Measurements from ENCODE around the gene TAF3.

TAF3 gene

DNA sequence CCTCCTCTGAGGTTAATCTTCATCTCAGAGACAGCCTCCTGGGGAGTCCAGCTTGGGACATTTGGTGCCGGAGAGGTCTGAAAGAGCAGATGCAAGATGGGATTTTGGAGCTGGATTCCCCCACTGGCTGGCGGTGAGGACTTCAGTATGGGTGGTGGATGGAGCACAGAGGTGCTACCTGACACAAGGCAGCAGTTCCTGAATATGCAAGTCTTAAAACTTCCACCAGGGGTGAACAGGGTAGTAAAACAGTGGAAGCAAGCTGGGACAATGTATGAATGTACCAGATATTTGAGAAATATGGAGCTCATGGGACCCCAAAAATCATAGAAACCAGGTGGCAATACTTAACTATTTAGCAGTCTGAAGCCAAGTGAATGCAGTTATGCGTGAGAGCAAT, 4.8 kb upstream of the TAF3 start:
- H3K4me1 ChIP-seq (ENCODE audit: insufficient read depth, insufficient read length) = no peaks in the 10 kb centered on the region
- no peak overlapping the region for H3K4me3 ChIP-seq (ENCODE audit: insufficient read length, low read depth)
- no peak overlapping the region for H3K9ac ChIP-seq (ENCODE audit: insufficient read length, low read depth)
- peaks cover 3% of the 10 kb centered on the region for H3K36me3 ChIP-seq (ENCODE audit: insufficient read depth, insufficient read length, low read length)
- DNase-seq (ENCODE audit: low read depth, low spot score) = no peak
- no peaks in the 10 kb centered on the region for H3K9me3 ChIP-seq (ENCODE audit: insufficient read depth, low read length)
- no peaks in the 10 kb centered on the region for H3K27me3 ChIP-seq (ENCODE audit: insufficient read depth, insufficient read length)
- no peak for TF ChIP-seq ZNF274 (IDR thresholded peaks at IDR 0.05; ENCODE audit: low read depth, low read length)
- no peak for TF ChIP-seq YY1 (IDR thresholded peaks at IDR 0.05; ENCODE audit: insufficient read depth, insufficient read length)
- TF ChIP-seq SUZ12 (IDR thresholded peaks at IDR 0.05; ENCODE audit: extremely low read depth, insufficient read depth, insufficient read length) = no peak

DNA sequence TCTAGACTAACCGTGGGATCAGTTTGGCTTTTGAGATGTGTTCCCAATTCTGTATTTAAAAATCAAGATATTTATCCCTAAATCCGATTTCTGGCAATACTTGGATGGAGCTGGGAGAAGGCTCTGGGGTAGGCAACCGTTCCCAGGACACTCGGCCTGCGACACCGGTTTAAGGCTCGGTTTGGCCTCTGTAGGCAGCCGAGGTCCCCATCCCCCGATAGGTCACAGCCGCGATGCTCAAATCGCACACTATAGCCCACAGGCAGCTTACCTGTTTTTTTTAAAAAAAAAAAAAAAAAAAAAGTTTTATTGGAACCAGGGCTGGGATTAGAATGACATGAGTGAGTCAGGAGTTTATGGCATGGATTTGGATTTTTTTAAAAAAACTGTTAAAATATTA, 729 bp upstream of the TAF3 start:
- no peak for DNase-seq (ENCODE audit: low read depth, low spot score)
- H3K27me3 ChIP-seq (ENCODE audit: insufficient read depth, insufficient read length) = no peaks in the 10 kb centered on the region
- TF ChIP-seq YY1 (IDR thresholded peaks at IDR 0.05; ENCODE audit: insufficient read depth, insufficient read length) (no peak), SUZ12 (IDR thresholded peaks at IDR 0.05; ENCODE audit: extremely low read depth, insufficient read depth, insufficient read length) (no peak), ZNF274 (IDR thresholded peaks at IDR 0.05; ENCODE audit: low read depth, low read length) (no peak)
- peak overlapping the region; percentile 96 for H3K4me3 ChIP-seq (ENCODE audit: insufficient read length, low read depth)
- peak overlapping the region; percentile 96 for H3K9ac ChIP-seq (ENCODE audit: insufficient read length, low read depth)
- H3K4me1 ChIP-seq (ENCODE audit: insufficient read depth, insufficient read length) = no peaks in the 10 kb centered on the region
- H3K9me3 ChIP-seq (ENCODE audit: insufficient read depth, low read length) = no peaks in the 10 kb centered on the region
- peaks cover 14% of the 10 kb centered on the region for H3K36me3 ChIP-seq (ENCODE audit: insufficient read depth, insufficient read length, low read length)

GRCh38 chr10:7817984-7818294, 366 bp upstream of the TAF3 start:
- TF ChIP-seq ZNF274 (IDR thresholded peaks at IDR 0.05; ENCODE audit: low read depth, low read length) = no peak
- TF ChIP-seq YY1 (IDR thresholded peaks at IDR 0.05; ENCODE audit: insufficient read depth, insufficient read length) = no peak
- TF ChIP-seq SUZ12 (IDR thresholded peaks at IDR 0.05; ENCODE audit: extremely low read depth, insufficient read depth, insufficient read length) = no peak
- no peaks in the 10 kb centered on the region for H3K9me3 ChIP-seq (ENCODE audit: insufficient read depth, low read length)
- H3K36me3 ChIP-seq (ENCODE audit: insufficient read depth, insufficient read length, low read length) = peaks cover 14% of the 10 kb centered on the region
- DNase-seq (ENCODE audit: low read depth, low spot score) = no peak
- H3K4me1 ChIP-seq (ENCODE audit: insufficient read depth, insufficient read length) = no peaks in the 10 kb centered on the region
- H3K27me3 ChIP-seq (ENCODE audit: insufficient read depth, insufficient read length) = no peaks in the 10 kb centered on the region
- peak overlapping the region; percentile 96 for H3K9ac ChIP-seq (ENCODE audit: insufficient read length, low read depth)
- H3K4me3 ChIP-seq (ENCODE audit: insufficient read length, low read depth) = peak overlapping the region; percentile 96

DNA sequence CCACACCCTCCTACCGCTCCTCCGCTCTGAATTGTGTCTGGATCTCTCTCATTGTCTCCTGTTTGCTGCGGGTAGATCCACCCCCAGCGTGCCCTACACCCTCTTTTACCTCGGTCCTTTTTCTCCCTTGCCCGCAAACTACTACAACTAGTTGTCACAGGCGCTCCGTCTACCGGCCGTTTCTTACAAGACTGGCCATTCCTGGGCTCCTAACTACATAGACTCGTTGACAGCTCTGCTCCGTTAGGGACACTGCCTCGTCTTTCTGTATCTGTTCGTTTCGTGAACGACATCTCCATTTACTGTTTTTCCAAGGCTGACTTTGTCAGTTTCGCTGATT, 786 bp downstream of the TAF3 start:
- Histone ChIP-seq H3K36me3 (ENCODE audit: insufficient read depth, insufficient read length, low read length) (peaks cover 14% of the 10 kb centered on the region), H3K9me3 (ENCODE audit: insufficient read depth, low read length) (no peaks in the 10 kb centered on the region), H3K4me1 (ENCODE audit: insufficient read depth, insufficient read length) (no peaks in the 10 kb centered on the region), H3K4me3 (ENCODE audit: insufficient read length, low read depth) (peak overlapping the region; percentile 96), H3K9ac (ENCODE audit: insufficient read length, low read depth) (peak overlapping the region; percentile 96), H3K27me3 (ENCODE audit: insufficient read depth, insufficient read length) (no peaks in the 10 kb centered on the region)
- DNase-seq (ENCODE audit: low read depth, low spot score) = no peak
- no peak for TF ChIP-seq SUZ12 (IDR thresholded peaks at IDR 0.05; ENCODE audit: extremely low read depth, insufficient read depth, insufficient read length)

DNA sequence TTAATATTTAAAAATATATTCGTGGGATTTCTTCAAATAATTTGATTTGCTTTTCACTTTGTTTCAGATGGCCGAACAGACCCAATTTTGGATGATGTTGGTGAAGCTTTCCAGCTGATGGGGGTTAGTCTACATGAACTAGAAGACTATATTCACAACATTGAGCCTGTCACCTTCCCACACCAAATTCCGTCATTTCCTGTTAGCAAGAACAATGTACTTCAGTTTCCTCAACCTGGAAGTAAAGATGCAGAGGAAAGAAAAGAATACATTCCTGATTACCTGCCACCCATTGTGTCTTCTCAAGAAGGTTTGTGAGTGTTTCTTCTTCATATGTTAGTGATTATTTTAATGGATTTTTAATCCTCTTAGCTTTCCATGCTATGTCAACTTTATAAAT, 5.9 kb downstream of the TAF3 start:
- Histone ChIP-seq H3K36me3 (ENCODE audit: insufficient read depth, insufficient read length, low read length) (peaks cover 28% of the 10 kb centered on the region), H3K4me1 (ENCODE audit: insufficient read depth, insufficient read length) (no peaks in the 10 kb centered on the region), H3K27me3 (ENCODE audit: insufficient read depth, insufficient read length) (no peaks in the 10 kb centered on the region), H3K4me3 (ENCODE audit: insufficient read length, low read depth) (no peak overlapping the region), H3K9me3 (ENCODE audit: insufficient read depth, low read length) (no peaks in the 10 kb centered on the region), H3K9ac (ENCODE audit: insufficient read length, low read depth) (no peak overlapping the region)
- no peak for DNase-seq (ENCODE audit: low read depth, low spot score)
- TF ChIP-seq ZNF274 (IDR thresholded peaks at IDR 0.05; ENCODE audit: low read depth, low read length) = no peak
- no peak for TF ChIP-seq YY1 (IDR thresholded peaks at IDR 0.05; ENCODE audit: insufficient read depth, insufficient read length)
- TF ChIP-seq SUZ12 (IDR thresholded peaks at IDR 0.05; ENCODE audit: extremely low read depth, insufficient read depth, insufficient read length) = no peak

DNA sequence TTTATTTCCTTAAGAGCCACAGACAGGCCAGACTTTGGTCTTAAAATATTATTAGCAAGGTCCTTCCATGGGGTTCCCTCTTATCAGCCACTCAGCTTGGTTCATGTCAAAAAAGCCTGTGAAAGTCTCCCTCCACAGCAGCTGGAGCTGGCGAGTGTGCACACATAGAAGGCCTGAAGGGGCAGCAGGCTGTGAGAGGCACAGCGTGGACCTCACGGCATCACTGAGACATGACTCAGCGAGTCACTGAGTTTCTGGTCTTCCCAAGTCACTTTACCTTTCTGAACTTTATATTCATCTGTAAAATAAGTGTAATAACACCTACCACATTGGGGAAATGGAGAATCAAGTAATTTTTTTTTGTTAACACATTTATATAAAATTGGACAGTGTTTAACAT, 8.7 kb downstream of the TAF3 start:
- no peak overlapping the region for H3K9ac ChIP-seq (ENCODE audit: insufficient read length, low read depth)
- H3K36me3 ChIP-seq (ENCODE audit: insufficient read depth, insufficient read length, low read length) = peaks cover 14% of the 10 kb centered on the region
- no peak for TF ChIP-seq ZNF274 (IDR thresholded peaks at IDR 0.05; ENCODE audit: low read depth, low read length)
- no peak for TF ChIP-seq YY1 (IDR thresholded peaks at IDR 0.05; ENCODE audit: insufficient read depth, insufficient read length)
- no peak for TF ChIP-seq SUZ12 (IDR thresholded peaks at IDR 0.05; ENCODE audit: extremely low read depth, insufficient read depth, insufficient read length)
- no peak for DNase-seq (ENCODE audit: low read depth, low spot score)
- no peak overlapping the region for H3K4me3 ChIP-seq (ENCODE audit: insufficient read length, low read depth)
- no peaks in the 10 kb centered on the region for H3K4me1 ChIP-seq (ENCODE audit: insufficient read depth, insufficient read length)
- no peaks in the 10 kb centered on the region for H3K27me3 ChIP-seq (ENCODE audit: insufficient read depth, insufficient read length)
- no peaks in the 10 kb centered on the region for H3K9me3 ChIP-seq (ENCODE audit: insufficient read depth, low read length)

GRCh38 chr10:7829289-7829834, 11.1 kb downstream of the TAF3 start:
- Histone ChIP-seq H3K27me3 (ENCODE audit: insufficient read depth, insufficient read length) (no peaks in the 10 kb centered on the region), H3K9me3 (ENCODE audit: insufficient read depth, low read length) (no peaks in the 10 kb centered on the region), H3K36me3 (ENCODE audit: insufficient read depth, insufficient read length, low read length) (peaks cover 14% of the 10 kb centered on the region), H3K9ac (ENCODE audit: insufficient read length, low read depth) (no peak overlapping the region), H3K4me1 (ENCODE audit: insufficient read depth, insufficient read length) (no peaks in the 10 kb centered on the region), H3K4me3 (ENCODE audit: insufficient read length, low read depth) (no peak overlapping the region)
- DNase-seq (ENCODE audit: low read depth, low spot score) = no peak
- TF ChIP-seq YY1 (IDR thresholded peaks at IDR 0.05; ENCODE audit: insufficient read depth, insufficient read length) (no peak), ZNF274 (IDR thresholded peaks at IDR 0.05; ENCODE audit: low read depth, low read length) (no peak), SUZ12 (IDR thresholded peaks at IDR 0.05; ENCODE audit: extremely low read depth, insufficient read depth, insufficient read length) (no peak)

DNA sequence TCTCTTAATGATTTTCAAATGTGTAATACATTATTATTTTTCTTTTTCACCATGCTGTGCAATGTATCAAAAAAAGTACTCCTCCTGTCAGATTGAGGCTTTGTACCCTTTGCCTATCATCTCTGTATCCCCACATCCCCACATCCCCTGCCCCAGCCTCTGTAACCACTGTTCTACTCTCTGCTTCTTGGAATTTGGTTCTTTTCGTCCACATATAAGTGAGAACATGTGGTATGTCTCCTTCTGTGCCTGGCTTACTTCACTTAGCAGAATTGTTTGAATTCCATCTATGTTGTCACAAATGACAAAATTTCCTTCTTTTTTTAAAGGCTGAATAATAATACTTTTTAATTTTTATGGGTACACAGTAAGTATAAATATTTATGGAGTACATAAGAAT, 13.8 kb downstream of the TAF3 start:
- H3K9ac ChIP-seq (ENCODE audit: insufficient read length, low read depth) = no peak overlapping the region
- no peaks in the 10 kb centered on the region for H3K4me1 ChIP-seq (ENCODE audit: insufficient read depth, insufficient read length)
- no peaks in the 10 kb centered on the region for H3K27me3 ChIP-seq (ENCODE audit: insufficient read depth, insufficient read length)
- no peak for DNase-seq (ENCODE audit: low read depth, low spot score)
- no peak overlapping the region for H3K4me3 ChIP-seq (ENCODE audit: insufficient read length, low read depth)
- H3K36me3 ChIP-seq (ENCODE audit: insufficient read depth, insufficient read length, low read length) = peaks cover 6% of the 10 kb centered on the region
- no peaks in the 10 kb centered on the region for H3K9me3 ChIP-seq (ENCODE audit: insufficient read depth, low read length)
- TF ChIP-seq SUZ12 (IDR thresholded peaks at IDR 0.05; ENCODE audit: extremely low read depth, insufficient read depth, insufficient read length) = no peak
- no peak for TF ChIP-seq YY1 (IDR thresholded peaks at IDR 0.05; ENCODE audit: insufficient read depth, insufficient read length)
- no peak for TF ChIP-seq ZNF274 (IDR thresholded peaks at IDR 0.05; ENCODE audit: low read depth, low read length)

All from NT2/D1 (cell line).